IMR-90 (cell line): ENCODE results near the gene PIM1. TPM values are rescaled to one million over a fixed set of nuclear protein-coding genes. Genes with fewer than 3 reads are reported as not detected.
A peak's percentile ranks its signal among the peaks of the same experiment; 100 is the strongest.

ENCODE experiments used
- ATAC-seq: fragments of 200-7000 bp; cut with Tn5 transposase; 2 replicates; pipeline ENCODE4 v1.9.1; 2020; ENCODE audit warnings: low read depth, mild to moderate bottlenecking, moderate library complexity
- BruUV-seq: library from RNA; stranded (reverse); fragments of 400-500 nt; replicated peaks from 2 replicates; lab custom pipeline; 2021; lab: Mats Ljungman, UMichigan
- CTCF ChIA-PET: fragments of 300-600 bp; formaldehyde crosslinking; extraction: SDS; loops from one replicate; lab custom pipeline; 2021; ENCODE audit warnings: antibody characterized with exemption; lab: Yijun Ruan, JAX
- POLR2A ChIA-PET: fragments of 300-600 bp; sonication (Branson Sonifier 250); formaldehyde crosslinking; loops from one replicate; lab custom pipeline; 2022; ENCODE audit warnings: antibody characterized with exemption; ENCODE audit not compliant: unreplicated experiment; lab: Charles Lee
- DNase-seq: peaks from one replicate; pipeline ENCODE4 v3.0.0; 2013
- H2AFZ ChIP-seq: replicated peaks from 2 replicates; pipeline ENCODE3; 2013; ENCODE audit warnings: low read length, mild to moderate bottlenecking; ENCODE audit not compliant: poor library complexity
- H2AK5ac ChIP-seq: 2 replicates; pipeline ENCODE4 v1.6.1; 2013; ENCODE audit warnings: low read depth, low read length, inconsistent platforms
- H2AK9ac ChIP-seq: replicated peaks from 2 replicates; pipeline ENCODE3; 2013; ENCODE audit warnings: mild to moderate bottlenecking, low read depth, low read length, moderate library complexity; ENCODE audit not compliant: poor library complexity
- H2BK120ac ChIP-seq: 2 replicates; pipeline ENCODE4 v1.6.1; 2013; ENCODE audit warnings: low read depth, low read length, inconsistent platforms
- H2BK15ac ChIP-seq: 3 replicates; pipeline ENCODE4 v1.6.1; 2013; ENCODE audit warnings: low read depth, low read length, inconsistent platforms
- H2BK20ac ChIP-seq: 2 replicates; pipeline ENCODE4 v1.6.1; 2013; ENCODE audit warnings: low read depth, mild to moderate bottlenecking, inconsistent platforms, low read length, moderate library complexity
- H2BK5ac ChIP-seq: 2 replicates; pipeline ENCODE4 v1.6.1; 2013; ENCODE audit warnings: mild to moderate bottlenecking, low read depth, low read length, inconsistent platforms; ENCODE audit not compliant: poor library complexity, severe bottlenecking
- H3K14ac ChIP-seq: replicated peaks from 2 replicates; pipeline ENCODE4 v1.6.1; 2013; ENCODE audit warnings: low read depth, low read length, inconsistent platforms
- H3K18ac ChIP-seq: 2 replicates; pipeline ENCODE4 v1.6.1; 2013; ENCODE audit warnings: low read depth, low read length, control low read depth
- H3K23ac ChIP-seq: 2 replicates; pipeline ENCODE4 v1.6.1; 2013; ENCODE audit warnings: low read depth, low read length, inconsistent platforms
- H3K27ac ChIP-seq: 2 replicates; pipeline ENCODE4 v1.5.1; 2013; ENCODE audit warnings: mild to moderate bottlenecking, control low read depth, low read length; ENCODE audit not compliant: insufficient read depth
- H3K27me3 ChIP-seq: 2 replicates; pipeline ENCODE4 v1.6.1; 2013; ENCODE audit warnings: low read length; ENCODE audit not compliant: control insufficient read depth, insufficient read depth
- H3K36me3 ChIP-seq: 2 replicates; pipeline ENCODE4 v1.6.1; 2013; ENCODE audit warnings: low read length, mixed read lengths; ENCODE audit not compliant: control insufficient read depth, insufficient read depth
- H3K4ac ChIP-seq: 2 replicates; pipeline ENCODE4 v1.6.1; 2013; ENCODE audit warnings: low read depth, low read length, inconsistent platforms
- H3K4me1 ChIP-seq: 2 replicates; pipeline ENCODE4 v1.6.1; 2013; ENCODE audit warnings: low read length, mixed read lengths; ENCODE audit not compliant: control insufficient read depth, insufficient read depth
- H3K4me2 ChIP-seq: 2 replicates; pipeline ENCODE4 v1.6.1; 2013; ENCODE audit warnings: low read depth, mild to moderate bottlenecking, control low read depth, low read length, moderate library complexity
- H3K4me3 ChIP-seq: 2 replicates; pipeline ENCODE4 v1.5.1; 2013; ENCODE audit warnings: low read depth, mild to moderate bottlenecking, control low read depth, low read length, moderate library complexity; ENCODE audit not compliant: insufficient read depth
- H3K56ac ChIP-seq: 2 replicates; pipeline ENCODE4 v1.6.1; 2013; ENCODE audit warnings: low read length, inconsistent platforms; ENCODE audit not compliant: insufficient read depth; ENCODE audit errors: extremely low read depth
- H3K79me1 ChIP-seq, 2 experiments: 2 replicates each; pipeline ENCODE4 v1.6.1; 2013; ENCODE audit warnings: low read length in 2 of 2, inconsistent platforms in 1 of 2, low read depth in 1 of 2
- H3K9ac ChIP-seq: 2 replicates; pipeline ENCODE4 v1.6.1; 2013; ENCODE audit warnings: low read depth, low read length, control low read depth
- H3K9me1 ChIP-seq: 2 replicates; pipeline ENCODE4 v1.6.1; 2013; ENCODE audit warnings: low read length, inconsistent platforms; ENCODE audit not compliant: insufficient read depth
- H3K9me3 ChIP-seq: 2 replicates; pipeline ENCODE4 v1.6.1; 2013; ENCODE audit warnings: low read length; ENCODE audit not compliant: control insufficient read depth, insufficient read depth
- H4K20me1 ChIP-seq: 2 replicates; pipeline ENCODE4 v1.6.1; 2013; ENCODE audit warnings: low read length, inconsistent platforms; ENCODE audit not compliant: insufficient read depth
- H4K5ac ChIP-seq: 2 replicates; pipeline ENCODE4 v1.6.1; 2013; ENCODE audit warnings: mild to moderate bottlenecking, low read depth, low read length, control low read depth
- H4K8ac ChIP-seq, 2 experiments: 2 replicates each; pipeline ENCODE4 v1.6.1; 2013; ENCODE audit warnings: low read depth in 2 of 2, low read length in 2 of 2, control low read depth in 1 of 2, inconsistent platforms in 1 of 2
- H4K91ac ChIP-seq: 2 replicates; pipeline ENCODE4 v1.6.1; 2013; ENCODE audit warnings: low read depth, low read length, inconsistent platforms; ENCODE audit not compliant: insufficient read depth
- BHLHE40 ChIP-seq: fragments of 150-350 bp; IDR thresholded peaks from 2 replicates; pipeline ENCODE4 v1.6.1; 2016; ENCODE audit warnings: mild to moderate bottlenecking, low read depth, low read length
- CEBPB ChIP-seq: IDR thresholded peaks from 2 replicates; pipeline ENCODE4 v1.6.1; 2012; ENCODE audit warnings: low read depth, low read length, improper control_type of control experiment
- CHD1 ChIP-seq: IDR thresholded peaks from 2 replicates; pipeline ENCODE4 v1.6.1; 2012; ENCODE audit warnings: low read depth, low read length, improper control_type of control experiment
- CTCF ChIP-seq: conservative IDR thresholded peaks from 2 replicates; pipeline ENCODE4 v1.5.1; 2012; ENCODE audit warnings: mild to moderate bottlenecking, low read depth, low read length, improper control_type of control experiment
- ELK1 ChIP-seq: fragments of 150-350 bp; IDR thresholded peaks from 2 replicates; pipeline ENCODE4 v1.6.1; 2016; ENCODE audit warnings: low read depth, mild to moderate bottlenecking, low read length, moderate library complexity, borderline replicate concordance
- FOS ChIP-seq: fragments of 150-350 bp; IDR thresholded peaks from 2 replicates; pipeline ENCODE4 v1.6.1; 2016; ENCODE audit warnings: low read depth, low read length
- MAZ ChIP-seq: IDR thresholded peaks from 2 replicates; pipeline ENCODE4 v1.6.1; 2012; ENCODE audit warnings: low read depth, mild to moderate bottlenecking, low read length, improper control_type of control experiment, moderate library complexity, borderline replicate concordance
- MXI1 ChIP-seq: IDR thresholded peaks from 2 replicates; pipeline ENCODE4 v1.6.1; 2012; ENCODE audit warnings: low read depth, mild to moderate bottlenecking, low read length, moderate library complexity, borderline replicate concordance
- NFE2L2 ChIP-seq: fragments of 150-350 bp; IDR thresholded peaks from 2 replicates; pipeline ENCODE4 v1.6.1; 2016; ENCODE audit warnings: low read depth, mild to moderate bottlenecking, low read length
- POLR2A ChIP-seq: IDR thresholded peaks from 2 replicates; pipeline ENCODE4 v1.6.1; 2012; ENCODE audit warnings: mild to moderate bottlenecking, low read depth, low read length
- RAD21 ChIP-seq: IDR thresholded peaks from 2 replicates; pipeline ENCODE4 v1.6.1; 2012; ENCODE audit warnings: low read length, improper control_type of control experiment
- RCOR1 ChIP-seq: IDR thresholded peaks from 2 replicates; pipeline ENCODE4 v1.6.1; 2012; ENCODE audit warnings: mild to moderate bottlenecking, low read length, improper control_type of control experiment; ENCODE audit not compliant: insufficient replicate concordance
- RFX5 ChIP-seq: IDR thresholded peaks from 2 replicates; pipeline ENCODE4 v1.8.0; 2012; ENCODE audit warnings: low read depth, mild to moderate bottlenecking, low read length, moderate library complexity
- USF2 ChIP-seq: fragments of 150-350 bp; IDR thresholded peaks from 2 replicates; pipeline ENCODE4 v1.6.1; 2017; ENCODE audit warnings: mild to moderate bottlenecking, antibody characterized with exemption, low read length, low read depth
- WGBS, 2 experiments: methylation state at CpG; one replicate each; pipeline versions ENCODE4 v1.1.5 to v1.1.7; 2013; ENCODE audit warnings: missing lambda C conversion rate in 2 of 2; ENCODE audit not compliant: insufficient read length in 1 of 2; ENCODE audit errors: extremely low coverage in 2 of 2; 5-methylcytosine and 5-hydroxymethylcytosine counted together
- dilution Hi-C: fragments of 300-500 bp; cut with HindIII; formaldehyde crosslinking; loops from one replicate; pipeline ENCODE4 v1.14.3; 2018; ENCODE audit warnings: low sequenced_read_pairs; ENCODE audit not compliant: unreplicated experiment
- in situ Hi-C: fragments of 300-500 bp; cut with MboI; formaldehyde crosslinking; loops from 3 replicates; pipeline ENCODE4 v1.14.3; 2019; ENCODE audit warnings: low sequenced_read_pairs, inconsistent platforms, mixed read lengths
- intact Hi-C: fragments of 100-400 bp; cut with micrococcal nuclease; formaldehyde crosslinking; loops from 2 replicates; pipeline ENCODE4 v1.10.0; 2022
- polyA plus RNA-seq, 3 experiments: library from polyadenylated mRNA; depleted of rRNA; stranded (reverse); fragments of >200 nt; gene quantifications; 2 replicates each; pipeline ENCODE4 v1.2.3, GENCODE V29; 2012; ENCODE audit warnings: low replicate concordance in 1 of 3
- total RNA-seq: library from RNA; depleted of rRNA; stranded (reverse); fragments of >200 nt; gene quantifications from 2 replicates; pipeline ENCODE4 v1.2.3, GENCODE V29; 2012

The PIM1 gene
- total and polyA plus RNA-seq, 2 of the 4 experiments (the other 2 are of a cell fraction), result 7.2 to 18.5 TPM

- ChIA-PET POLR2A (interaction anchor here (0.6 kb wide), 1 partner anchor 189 kb away, joined by 3 read pairs; no protein-coding TSS in a partner anchor), CTCF (interaction anchor here (0.6 to 3.4 kb wide), 18 partner anchors 10 to 444 kb away, joined by 3 to 30 read pairs (median 4); partner anchors contain the start of gene C6orf89)
- no peaks in the 10 kb centered on the region for H3K4me1 ChIP-seq
- no peak overlapping the region for H3K23ac ChIP-seq
- peak overlapping the region; percentile 85 for H2BK20ac ChIP-seq
- H3K9me3 ChIP-seq, result no peaks in the 10 kb centered on the region
- ATAC-seq (peak; percentile 89), DNase-seq (peak; percentile 85)
- H3K14ac ChIP-seq, result no peak overlapping the region
- H3K9me1 ChIP-seq, result no peaks in the 10 kb centered on the region
- H4K5ac ChIP-seq, result no peak overlapping the region
- WGBS, 2 experiments, result 100% methylated on average over 1 of the region's 7 CpGs; no CpG with 5 or more reads in 1 of the 2 experiments
- H3K18ac ChIP-seq, result no peak overlapping the region
- H3K9ac ChIP-seq, result no peak overlapping the region
- in situ Hi-C loops (loop anchor here (5.0 to 10.0 kb wide), 3 partner anchors 188 to 443 kb away; partner anchors contain the start of gene C6orf89), dilution Hi-C loops (no loop called here), intact Hi-C loops (loop anchor here (1.0 to 5.0 kb wide), 6 partner anchors 38 to 443 kb away; partner anchors contain the start of gene C6orf89)
- H3K27me3 ChIP-seq, result no peaks in the 10 kb centered on the region
- no peak overlapping the region for H3K27ac ChIP-seq
- peak overlapping the region; percentile 69; the same call in 1 of the 2 replicates for H2AK5ac ChIP-seq
- H3K4me2 ChIP-seq, result no peak overlapping the region
- 0 out of 2 replicates have a peak overlapping the region, but pooled peaks have one; percentile 7 for H4K91ac ChIP-seq
- BruUV-seq, result no TSS peak
- 0 out of 2 replicates have a peak, but pooled peaks cover 4% of the 10 kb centered on the region for H4K20me1 ChIP-seq
- peak overlapping the region in 1 of 2 experiments; percentile 60; a peak in 1 of 4 replicates for H4K8ac ChIP-seq
- peak overlapping the region; percentile 15 for H2AK9ac ChIP-seq
- no peak overlapping the region for H3K56ac ChIP-seq
- H2BK120ac ChIP-seq, result peak overlapping the region; percentile 22; the same call in 1 of the 2 replicates
- peak overlapping the region; percentile 17; the same call in 1 of the 3 replicates for H2BK15ac ChIP-seq
- no peaks in the 10 kb centered on the region for H3K79me1 ChIP-seq
- H3K4me3 ChIP-seq, result no peak overlapping the region
- H3K4ac ChIP-seq, result peak overlapping the region; percentile 72
- H3K36me3 ChIP-seq, result no peaks in the 10 kb centered on the region
- H2BK5ac ChIP-seq, result no peak overlapping the region
- peak overlapping the region; percentile 56 for H2AFZ ChIP-seq
- TF ChIP-seq RAD21, result peak; percentile 99
- no peak for TF ChIP-seq RCOR1
- no peak for TF ChIP-seq CHD1
- TF ChIP-seq BHLHE40, result no peak
- no peak for TF ChIP-seq ELK1
- TF ChIP-seq CTCF, result peak; percentile 98
- TF ChIP-seq NFE2L2, result no peak
- TF ChIP-seq RFX5, result no peak
- TF ChIP-seq USF2, result no peak
- no peak for TF ChIP-seq MAZ
- TF ChIP-seq POLR2A, result peak; percentile 72
- TF ChIP-seq FOS, result no peak
- TF ChIP-seq MXI1, result no peak
- no peak for TF ChIP-seq CEBPB
Measured at GRCh38 chr6:37210313-37210968, 40.5 kb downstream of the PIM1 start.
